ENCODE measurements around the gene ABHD8.

ABHD8 gene

GRCh38 chr19:17286263-17286662 is 17.0 kb downstream of the ABHD8 start:
- Histone ChIP-seq H3K9me2 (ENCODE audit: low read depth, low read length) (no peaks in the 10 kb centered on the region), H3K36me3 (ENCODE audit: insufficient read depth, low read length) (peaks cover 43% of the 10 kb centered on the region), H3K4me1 (ENCODE audit: insufficient read depth, low read length, severe bottlenecking) (peaks cover 10% of the 10 kb centered on the region), H3K9ac (ENCODE audit: low read length) (no peak overlapping the region), H3F3A (ENCODE audit: insufficient read depth, low read length) (peaks cover 3% of the 10 kb centered on the region; the same call in 1 of the 2 replicates), H2AFZ (ENCODE audit: low read length) (no peak overlapping the region), H3K4me3 (ENCODE audit: low read depth, low read length, poor library complexity, severe bottlenecking) (no peak overlapping the region), H3K79me2 (ENCODE audit: insufficient read depth, low read length) (no peaks in the 10 kb centered on the region), H3K27ac (ENCODE audit: low read depth, low read length, poor library complexity, severe bottlenecking) (no peak overlapping the region), H3K9me3 (ENCODE audit: low read length) (no peaks in the 10 kb centered on the region), H3K4me2 (ENCODE audit: low read length) (no peak overlapping the region), H4K20me1 (ENCODE audit: insufficient read depth, low read length) (no peaks in the 10 kb centered on the region), H3K27me3 (ENCODE audit: insufficient read depth, low read length) (no peaks in the 10 kb centered on the region)
- TF ChIP-seq EZH2 (IDR thresholded peaks at IDR 0.05; ENCODE audit: borderline replicate concordance, low read length): no peak

- no peaks in the 10 kb centered on the region for H3K9me3 ChIP-seq (ENCODE audit: low read length)
- peaks cover 43% of the 10 kb centered on the region for H3K36me3 ChIP-seq (ENCODE audit: insufficient read depth, low read length)
Observed at GRCh38 chr19:17285415-17286135, 17.6 kb downstream of the ABHD8 start.

GRCh38 chr19:17283504-17283996 is 19.7 kb downstream of the ABHD8 start:
- peaks cover 5% of the 10 kb centered on the region; the same call in 1 of the 2 replicates for H3F3A ChIP-seq (ENCODE audit: insufficient read depth, low read length)
- TF ChIP-seq EZH2 (IDR thresholded peaks at IDR 0.05; ENCODE audit: borderline replicate concordance, low read length) (no peak), CTCF (IDR thresholded peaks at IDR 0.05; ENCODE audit: low read length) (no peak)
- no peak overlapping the region for H3K4me3 ChIP-seq (ENCODE audit: low read depth, low read length, poor library complexity, severe bottlenecking)
- H3K9ac ChIP-seq (ENCODE audit: low read length): no peak overlapping the region
- H4K20me1 ChIP-seq (ENCODE audit: insufficient read depth, low read length): no peaks in the 10 kb centered on the region
- H3K36me3 ChIP-seq (ENCODE audit: insufficient read depth, low read length): peaks cover 47% of the 10 kb centered on the region
- H3K79me2 ChIP-seq (ENCODE audit: insufficient read depth, low read length): no peaks in the 10 kb centered on the region
- no peak overlapping the region for H3K4me2 ChIP-seq (ENCODE audit: low read length)
- no peaks in the 10 kb centered on the region for H3K9me2 ChIP-seq (ENCODE audit: low read depth, low read length)
- H3K27me3 ChIP-seq (ENCODE audit: insufficient read depth, low read length): no peaks in the 10 kb centered on the region
- H3K9me3 ChIP-seq (ENCODE audit: low read length): no peaks in the 10 kb centered on the region
- H3K27ac ChIP-seq (ENCODE audit: low read depth, low read length, poor library complexity, severe bottlenecking): no peak overlapping the region
- peaks cover 16% of the 10 kb centered on the region for H3K4me1 ChIP-seq (ENCODE audit: insufficient read depth, low read length, severe bottlenecking)
- no peak overlapping the region for H2AFZ ChIP-seq (ENCODE audit: low read length)

More at GRCh38 chr19:17285415-17286135, 17.6 kb downstream of the ABHD8 start:
- no peaks in the 10 kb centered on the region for H4K20me1 ChIP-seq (ENCODE audit: insufficient read depth, low read length)
- no peak overlapping the region for H3K9ac ChIP-seq (ENCODE audit: low read length)
- H2AFZ ChIP-seq (ENCODE audit: low read length): no peak overlapping the region
- H3F3A ChIP-seq (ENCODE audit: insufficient read depth, low read length): peaks cover 3% of the 10 kb centered on the region; the same call in 1 of the 2 replicates
- TF ChIP-seq EZH2 (IDR thresholded peaks at IDR 0.05; ENCODE audit: borderline replicate concordance, low read length) (no peak), CTCF (IDR thresholded peaks at IDR 0.05; ENCODE audit: low read length) (no peak)
- H3K4me3 ChIP-seq (ENCODE audit: low read depth, low read length, poor library complexity, severe bottlenecking): no peak overlapping the region
- H3K9me2 ChIP-seq (ENCODE audit: low read depth, low read length): no peaks in the 10 kb centered on the region
- H3K4me2 ChIP-seq (ENCODE audit: low read length): no peak overlapping the region
- H3K27ac ChIP-seq (ENCODE audit: low read depth, low read length, poor library complexity, severe bottlenecking): no peak overlapping the region
- no peaks in the 10 kb centered on the region for H3K27me3 ChIP-seq (ENCODE audit: insufficient read depth, low read length)
- H3K79me2 ChIP-seq (ENCODE audit: insufficient read depth, low read length): no peaks in the 10 kb centered on the region
- H3K4me1 ChIP-seq (ENCODE audit: insufficient read depth, low read length, severe bottlenecking): peaks cover 16% of the 10 kb centered on the region

Data from OCI-LY1 (cell line).